Left ventricle myocardium inferior (tissue), 1 donor: ENCODE data around the gene PNRC1. TPM values are rescaled to one million over a fixed set of nuclear protein-coding genes. Genes with fewer than 3 reads are reported as not detected.
"Not testable (repeated sequence)": the region's sequence is repeated elsewhere in the genome, so short reads cannot be mapped to it uniquely, and the experiment has no call there.

ENCODE experiments used
- DNase-seq: peaks from one replicate; pipeline ENCODE4 v3.0.0-alpha.2; 2020
- H3K27ac ChIP-seq: fragments of 200-600 bp; replicated peaks from 2 replicates; pipeline ENCODE4 v1.8.0; 2021
- H3K27me3 ChIP-seq: fragments of 200-600 bp; 2 replicates; pipeline ENCODE4 v1.8.0; 2021; ENCODE audit warnings: low read depth
- H3K36me3 ChIP-seq: fragments of 200-600 bp; 2 replicates; pipeline ENCODE4 v1.8.0; 2021
- H3K4me1 ChIP-seq: fragments of 200-600 bp; 2 replicates; pipeline ENCODE4 v1.8.0; 2021
- H3K4me3 ChIP-seq: fragments of 200-600 bp; 2 replicates; pipeline ENCODE4 v1.8.0; 2021; ENCODE audit warnings: mild to moderate bottlenecking, moderate library complexity
- H3K9me3 ChIP-seq: fragments of 200-600 bp; replicated peaks from 2 replicates; pipeline ENCODE4 v1.8.0; 2021
- CTCF ChIP-seq: fragments of 200-600 bp; IDR thresholded peaks from 2 replicates; pipeline ENCODE4 v1.8.0; 2021; ENCODE audit warnings: antibody characterized with exemption, mild to moderate bottlenecking, borderline replicate concordance
- intact Hi-C: fragments of 100-400 bp; cut with micrococcal nuclease; formaldehyde crosslinking; loops from one replicate; pipeline ENCODE4 v1.11.0; 2022
- total RNA-seq: library from RNA; stranded (reverse); fragmentation: NEBNext Ultra II Directional; extraction: Animal tissue kit (Norgen Biotek cat#: 25700); gene quantifications from one replicate; pipeline ENCODE4 v1.2.1, GENCODE V29; 2021
- donor health status: DM: no; HTN: yes; CAD: no; lungs with severe emphysema.

PNRC1 gene
- total RNA-seq, 1 donor from 2014 or later, result 180 TPM

- Histone ChIP-seq H3K4me3 (no peak overlapping the region), H3K4me1 (no peaks in the 10 kb centered on the region), H3K9me3 (no peaks in the 10 kb centered on the region), H3K27me3 (no peaks in the 10 kb centered on the region), H3K36me3 (no peaks in the 10 kb centered on the region), H3K27ac (no peak overlapping the region)
- DNase-seq, result no peak
- no peak for TF ChIP-seq CTCF
- intact Hi-C loops, result no loop called here
Measured at GRCh38 chr6:89058627-89059026, 21.9 kb upstream of the PNRC1 start.

GRCh38 chr6:89059227-89059626 lies 21.3 kb upstream of the PNRC1 start:
- Histone ChIP-seq H3K27ac (no peak overlapping the region), H3K4me1 (no peaks in the 10 kb centered on the region), H3K27me3 (no peaks in the 10 kb centered on the region), H3K36me3 (no peaks in the 10 kb centered on the region), H3K9me3 (no peaks in the 10 kb centered on the region), H3K4me3 (no peak overlapping the region)
- DNase-seq, result no peak
- intact Hi-C loops, result no loop called here
- TF ChIP-seq CTCF, result no peak

- H3K9me3 ChIP-seq, result no peaks in the 10 kb centered on the region
- no peak overlapping the region for H3K4me3 ChIP-seq
- no peaks in the 10 kb centered on the region for H3K4me1 ChIP-seq
- H3K36me3 ChIP-seq, result no peaks in the 10 kb centered on the region
- intact Hi-C loops, result no loop called here
- TF ChIP-seq CTCF, result no peak
- no peaks in the 10 kb centered on the region for H3K27me3 ChIP-seq
- no peak overlapping the region for H3K27ac ChIP-seq
- DNase-seq, result no peak
Measured at GRCh38 chr6:89063881-89064280, 16.7 kb upstream of the PNRC1 start.

GRCh38 chr6:89064931-89065330 lies 15.6 kb upstream of the PNRC1 start:
- H3K4me3 ChIP-seq, H3K4me1 ChIP-seq, H3K9me3 ChIP-seq, H3K27me3 ChIP-seq, intact Hi-C loops, DNase-seq, H3K36me3 ChIP-seq, H3K27ac ChIP-seq: not testable (repeated sequence)

- H3K4me3 ChIP-seq, H3K4me1 ChIP-seq, DNase-seq, H3K9me3 ChIP-seq, intact Hi-C loops, H3K27me3 ChIP-seq, H3K36me3 ChIP-seq, H3K27ac ChIP-seq: not testable (repeated sequence)
Measured at GRCh38 chr6:89066121-89066520, 14.4 kb upstream of the PNRC1 start.

- no peak overlapping the region for H3K27ac ChIP-seq
- H3K9me3 ChIP-seq, result no peaks in the 10 kb centered on the region
- intact Hi-C loops, result no loop called here
- no peak overlapping the region for H3K4me3 ChIP-seq
- no peak for DNase-seq
- no peaks in the 10 kb centered on the region for H3K36me3 ChIP-seq
- no peaks in the 10 kb centered on the region for H3K4me1 ChIP-seq
- TF ChIP-seq CTCF, result no peak
- no peaks in the 10 kb centered on the region for H3K27me3 ChIP-seq
Measured at GRCh38 chr6:89066940-89067646, 13.5 kb upstream of the PNRC1 start.
